Activated T-cell treated with anti-CD3 and anti-CD28 coated beads, Interleukin-2, amount 50 U/mL, for 72 hours (primary cell): Measurements from ENCODE around the gene CCNL1. TPM values are rescaled to one million over a fixed set of nuclear protein-coding genes. Genes with fewer than 3 reads are reported as not detected.
"Not testable (repeated sequence)": the region's sequence is repeated elsewhere in the genome, so short reads cannot be mapped to it uniquely, and the experiment has no call there.

ENCODE experiments used
- ATAC-seq, 2 donors: fragments of 150-1000 bp; cut with Tn5 transposase; replicated peaks in 1 of 2; 2 replicates each; pipeline ENCODE4 v1.10.0; 2021; ENCODE audit warnings: moderate library complexity in 2 of 2, mild to moderate bottlenecking in 1 of 2
- DNase-seq, 2 donors: peaks; one replicate each; pipeline ENCODE4 v3.0.0; 2021 to 2022; ENCODE audit warnings: mixed read lengths in 1 of 2
- H3K27ac Mint-ChIP-seq: one replicate; pipeline ENCODE4 v1.8.0; 2022; ENCODE audit warnings: mild to moderate bottlenecking, moderate library complexity, mixed read lengths
- H3K27me3 Mint-ChIP-seq: one replicate; pipeline ENCODE4 v1.8.0; 2022; ENCODE audit warnings: low read depth, mixed read lengths
- H3K36me3 Mint-ChIP-seq, 2 donors: one replicate each; pipeline ENCODE4 v1.8.0; 2022; ENCODE audit warnings: mixed read lengths in 2 of 2, mild to moderate bottlenecking in 1 of 2; ENCODE audit not compliant: insufficient read depth in 2 of 2
- H3K4me1 Mint-ChIP-seq: one replicate; pipeline ENCODE4 v1.8.0; 2022; ENCODE audit warnings: low read depth, mixed read lengths
- H3K4me3 Mint-ChIP-seq, 2 donors: one replicate each; pipeline ENCODE4 v1.8.0; 2022; ENCODE audit warnings: mild to moderate bottlenecking in 2 of 2, mixed read lengths in 2 of 2, moderate library complexity in 2 of 2
- H3K9me3 Mint-ChIP-seq, 2 donors: one replicate each; pipeline ENCODE4 v1.8.0; 2022; ENCODE audit warnings: mixed read lengths in 2 of 2
- total RNA-seq, 2 donors: library from RNA; stranded (reverse); gene quantifications; one replicate each; pipeline ENCODE4 v1.2.3, GENCODE V29; 2022

Gene CCNL1
- total RNA-seq, 2 donors from 2014 or later, result 248 to 315 TPM

GRCh38 chr3:157178503-157179364 lies 18.8 kb upstream of the CCNL1 start:
- not testable (repeated sequence) for ATAC-seq, H3K27ac Mint-ChIP-seq, DNase-seq, H3K9me3 Mint-ChIP-seq, H3K27me3 Mint-ChIP-seq, H3K4me3 Mint-ChIP-seq
- Mint-ChIP-seq H3K36me3 (peaks cover 20 to 37% of the 10 kb centered on the region in 2 donors), H3K4me1 (peaks cover 27% of the 10 kb centered on the region)

GRCh38 chr3:157177801-157178453 lies 18.0 kb upstream of the CCNL1 start:
- not testable (repeated sequence) for ATAC-seq, DNase-seq, H3K9me3 Mint-ChIP-seq, H3K27me3 Mint-ChIP-seq
- Mint-ChIP-seq H3K36me3 (peaks cover 13 to 30% of the 10 kb centered on the region in 2 donors), H3K27ac (peak overlapping the region; percentile 91), H3K4me1 (peaks cover 29% of the 10 kb centered on the region), H3K4me3 (peak overlapping the region; percentile 31 to 73)

GRCh38 chr3:157176934-157177333 lies 17.0 kb upstream of the CCNL1 start:
- Mint-ChIP-seq H3K27ac (peak overlapping the region; percentile 91), H3K27me3 (no peaks in the 10 kb centered on the region), H3K36me3 (peaks cover 11 to 25% of the 10 kb centered on the region in 2 donors), H3K4me1 (peaks cover 32% of the 10 kb centered on the region), H3K4me3 (peak overlapping the region; percentile 55 to 73), H3K9me3 (no peaks in the 10 kb centered on the region)
- DNase-seq (no peak), ATAC-seq (no peak)

GRCh38 chr3:157175691-157176507 lies 16.0 kb upstream of the CCNL1 start:
- Mint-ChIP-seq H3K36me3 (peaks cover 11 to 25% of the 10 kb centered on the region in 2 donors), H3K4me3 (peak overlapping the region; percentile 81 to 96), H3K27me3 (no peaks in the 10 kb centered on the region), H3K9me3 (no peaks in the 10 kb centered on the region), H3K4me1 (peaks cover 32% of the 10 kb centered on the region), H3K27ac (peak overlapping the region; percentile 96)
- DNase-seq, result peak; percentile 26 to 28
- ATAC-seq, result no peak

GRCh38 chr3:157174649-157175498 lies 14.9 kb upstream of the CCNL1 start:
- DNase-seq (peak; percentile 97 to 98), ATAC-seq (peak; percentile 97 to 98)
- H3K36me3 Mint-ChIP-seq, result peaks cover 11 to 25% of the 10 kb centered on the region in 2 donors
- peaks cover 32% of the 10 kb centered on the region for H3K4me1 Mint-ChIP-seq
- peak overlapping the region; percentile 96 for H3K27ac Mint-ChIP-seq
- H3K4me3 Mint-ChIP-seq, result peak overlapping the region; percentile 81 to 96
- H3K9me3 Mint-ChIP-seq, result no peaks in the 10 kb centered on the region
- no peaks in the 10 kb centered on the region for H3K27me3 Mint-ChIP-seq

GRCh38 chr3:157174290-157174648 lies 14.3 kb upstream of the CCNL1 start:
- H3K9me3 Mint-ChIP-seq, result no peaks in the 10 kb centered on the region
- ATAC-seq, result no peak
- peak; percentile 29 to 30 for DNase-seq
- H3K36me3 Mint-ChIP-seq, result peaks cover 11 to 20% of the 10 kb centered on the region in 2 donors
- H3K4me1 Mint-ChIP-seq, result peaks cover 32% of the 10 kb centered on the region
- H3K4me3 Mint-ChIP-seq, result peak overlapping the region; percentile 81 to 96
- H3K27ac Mint-ChIP-seq, result peak overlapping the region; percentile 96
- H3K27me3 Mint-ChIP-seq, result no peaks in the 10 kb centered on the region

- peak overlapping the region; percentile 16 for H3K27ac Mint-ChIP-seq
- ATAC-seq, H3K4me3 Mint-ChIP-seq, H3K9me3 Mint-ChIP-seq, DNase-seq, H3K27me3 Mint-ChIP-seq: not testable (repeated sequence)
- peaks cover 11 to 18% of the 10 kb centered on the region in 2 donors for H3K36me3 Mint-ChIP-seq
- H3K4me1 Mint-ChIP-seq, result peaks cover 33% of the 10 kb centered on the region
Measured at GRCh38 chr3:157173343-157173742, 13.4 kb upstream of the CCNL1 start.

- no peaks in the 10 kb centered on the region for H3K9me3 Mint-ChIP-seq
- H3K27me3 Mint-ChIP-seq, result no peaks in the 10 kb centered on the region
- H3K4me3 Mint-ChIP-seq, result peak overlapping the region; percentile 18 to 35
- H3K4me1 Mint-ChIP-seq, result peaks cover 37% of the 10 kb centered on the region
- ATAC-seq, result no peak
- peaks cover 8 to 14% of the 10 kb centered on the region in 2 donors for H3K36me3 Mint-ChIP-seq
- no peak for DNase-seq
- peak overlapping the region; percentile 16 for H3K27ac Mint-ChIP-seq
Measured at GRCh38 chr3:157172746-157173145, 12.8 kb upstream of the CCNL1 start.

- DNase-seq, result no peak
- Mint-ChIP-seq H3K9me3 (no peaks in the 10 kb centered on the region), H3K27ac (no peak overlapping the region), H3K36me3 (peaks cover 6 to 7% of the 10 kb centered on the region in 2 donors), H3K4me1 (peaks cover 21% of the 10 kb centered on the region), H3K4me3 (no peak overlapping the region), H3K27me3 (no peaks in the 10 kb centered on the region)
- ATAC-seq, result no peak
Measured at GRCh38 chr3:157170861-157171260, 10.9 kb upstream of the CCNL1 start.

- Mint-ChIP-seq H3K4me1 (peaks cover 21% of the 10 kb centered on the region), H3K27ac (no peak overlapping the region), H3K9me3 (no peaks in the 10 kb centered on the region), H3K36me3 (no peaks in the 10 kb centered on the region), H3K27me3 (no peaks in the 10 kb centered on the region), H3K4me3 (no peak overlapping the region)
- no peak for DNase-seq
- ATAC-seq, result no peak
Measured at GRCh38 chr3:157167371-157168042, 7.6 kb upstream of the CCNL1 start.

GRCh38 chr3:157166561-157166960 lies 6.6 kb upstream of the CCNL1 start:
- peak; percentile 58 to 86 for ATAC-seq
- no peak for DNase-seq
- H3K27me3 Mint-ChIP-seq, result no peaks in the 10 kb centered on the region
- H3K27ac Mint-ChIP-seq, result no peak overlapping the region
- peaks cover 28% of the 10 kb centered on the region for H3K4me1 Mint-ChIP-seq
- H3K4me3 Mint-ChIP-seq, result no peak overlapping the region
- no peaks in the 10 kb centered on the region for H3K36me3 Mint-ChIP-seq
- H3K9me3 Mint-ChIP-seq, result no peaks in the 10 kb centered on the region

GRCh38 chr3:157166115-157166514 lies 6.2 kb upstream of the CCNL1 start:
- no peaks in the 10 kb centered on the region for H3K9me3 Mint-ChIP-seq
- DNase-seq (no peak), ATAC-seq (no peak)
- H3K4me3 Mint-ChIP-seq, result no peak overlapping the region
- H3K36me3 Mint-ChIP-seq, result no peaks in the 10 kb centered on the region
- no peaks in the 10 kb centered on the region for H3K27me3 Mint-ChIP-seq
- H3K27ac Mint-ChIP-seq, result no peak overlapping the region
- H3K4me1 Mint-ChIP-seq, result peaks cover 32% of the 10 kb centered on the region
